ENCODE measurements around the gene NPIPB9. TPM values are rescaled to one million over a fixed set of nuclear protein-coding genes. Genes with fewer than 3 reads are reported as not detected.
"Not testable (repeated sequence)": the region's sequence is repeated elsewhere in the genome, so short reads cannot be mapped to it uniquely, and the experiment has no call there.

Gene NPIPB9
- 0.33 and 0.40 TPM in 2 replicates for total RNA-seq (2014; rRNA removed; shearing (Covaris generic))
- 0.05 TPM in 1 of 2 replicates, not detected in the other for polyA plus RNA-seq (2015; cell fraction: cytosol; rRNA removed)
- polyA plus RNA-seq (2015; cell fraction: nucleus; rRNA removed), result 1.4 and 1.9 TPM in 2 replicates

DNA sequence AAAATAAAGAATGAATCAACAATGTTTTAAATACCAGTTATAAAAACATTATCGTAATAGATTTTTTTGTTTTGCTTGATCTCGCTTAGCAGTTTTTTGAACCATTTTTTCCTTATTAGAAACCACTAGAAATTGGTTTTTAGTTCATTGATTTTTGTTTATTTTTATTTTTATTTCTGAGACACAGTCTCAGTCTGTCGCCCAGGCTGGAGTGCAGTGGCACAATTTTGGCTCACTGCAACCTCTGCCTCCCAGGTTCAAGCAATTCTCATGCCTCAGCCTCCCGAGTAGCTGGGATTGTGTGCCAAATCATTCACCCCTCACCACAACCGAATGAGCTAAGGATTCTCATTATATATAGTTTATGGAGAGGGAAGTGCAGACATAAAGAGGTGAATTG, at the start of gene NPIPB9:
Gene NPIPB9, plus strand, starts transcription at position 301 of the 400 bp plus-strand sequence.
- DNase-seq (ENCODE audit: low read depth), result not testable (repeated sequence)

- not testable (repeated sequence) for DNase-seq (ENCODE audit: low read depth)
Observed at GRCh38 chr16:28704246-28704645, 47.3 kb upstream of the NPIPB9 start.

DNA sequence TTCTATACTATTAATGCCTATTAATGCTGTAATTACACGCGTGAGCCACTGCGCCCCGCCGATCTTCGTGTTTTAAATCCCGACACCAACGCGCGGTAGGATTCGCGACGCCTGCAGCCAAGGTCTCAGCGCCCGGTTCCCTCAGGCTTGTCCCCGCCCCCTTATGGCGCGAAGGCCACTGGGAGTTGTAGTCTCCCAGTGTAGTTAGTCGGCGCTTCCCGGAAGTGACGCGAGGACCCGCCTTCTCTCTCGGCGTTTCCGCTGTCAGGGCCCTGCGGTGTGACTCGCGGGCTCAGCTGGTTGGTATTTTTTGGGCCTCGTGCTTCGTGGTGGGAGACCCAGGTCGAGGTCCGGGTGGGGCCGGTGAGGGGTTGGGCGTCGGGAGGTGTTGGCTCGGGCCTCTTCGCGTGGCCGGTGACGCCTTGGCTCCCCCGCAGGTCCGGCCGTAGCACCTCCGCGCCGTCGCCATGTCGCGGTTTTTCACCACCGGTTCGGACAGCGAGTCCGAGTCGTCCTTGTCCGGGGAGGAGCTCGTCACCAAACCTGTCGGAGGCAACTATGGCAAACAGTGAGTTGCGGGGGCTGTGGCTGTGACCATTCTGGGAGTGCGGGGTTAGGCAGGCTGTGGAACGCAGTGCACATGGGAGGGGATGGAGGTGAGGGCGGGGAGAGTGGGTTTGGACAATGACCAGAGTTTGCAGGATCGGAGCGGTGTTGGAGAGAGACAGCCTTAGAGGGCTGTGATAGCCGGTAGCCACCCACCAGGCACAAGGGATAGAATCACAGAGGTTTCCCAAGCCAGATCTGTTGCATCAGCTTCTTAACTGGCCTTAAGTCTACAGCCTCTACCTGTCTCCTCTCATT, 40.1 kb upstream of the NPIPB9 start, which contains the start of gene EIF3C:
Gene EIF3C, plus strand, starts transcription at position 245 of the 864 bp plus-strand sequence. Its CDS starts 223 bp downstream, at position 468.
- not testable (repeated sequence) for DNase-seq (ENCODE audit: low read depth)

DNA sequence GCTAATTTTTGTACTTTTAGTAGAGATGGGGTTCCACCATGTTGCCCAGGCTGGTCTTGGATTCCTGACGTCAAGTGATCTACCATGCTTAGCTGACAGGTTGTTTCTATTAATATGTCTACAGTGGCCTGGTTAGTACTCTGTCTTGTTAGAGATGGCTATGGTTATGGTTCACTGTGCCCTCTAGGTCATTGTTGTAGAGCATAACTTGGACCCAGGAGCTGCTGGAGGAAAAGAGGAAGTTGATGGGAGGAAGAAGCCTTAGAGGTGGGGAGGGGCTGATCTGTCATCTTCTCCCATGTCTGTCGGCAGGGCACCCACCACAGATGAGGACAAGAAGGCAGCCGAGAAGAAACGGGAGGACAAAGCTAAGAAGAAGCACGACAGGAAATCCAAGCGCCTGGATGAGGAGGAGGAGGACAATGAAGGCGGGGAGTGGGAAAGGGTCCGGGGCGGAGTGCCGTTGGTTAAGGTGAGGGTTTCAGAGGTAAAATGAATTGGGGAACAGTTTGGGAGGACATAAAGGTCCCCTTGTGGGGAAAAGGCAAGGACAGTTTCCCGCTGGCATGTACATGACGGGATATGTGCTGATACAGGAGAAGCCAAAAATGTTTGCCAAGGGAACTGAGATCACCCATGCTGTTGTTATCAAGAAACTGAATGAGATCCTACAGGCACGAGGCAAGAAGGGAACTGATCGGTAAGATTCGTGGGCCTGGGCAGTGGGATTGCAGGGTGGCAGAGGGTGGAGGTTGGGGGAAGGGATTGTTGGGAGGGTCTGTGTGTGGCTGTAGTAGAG, 28.5 kb upstream of the NPIPB9 start:
- not testable (repeated sequence) for DNase-seq (ENCODE audit: low read depth)

DNA sequence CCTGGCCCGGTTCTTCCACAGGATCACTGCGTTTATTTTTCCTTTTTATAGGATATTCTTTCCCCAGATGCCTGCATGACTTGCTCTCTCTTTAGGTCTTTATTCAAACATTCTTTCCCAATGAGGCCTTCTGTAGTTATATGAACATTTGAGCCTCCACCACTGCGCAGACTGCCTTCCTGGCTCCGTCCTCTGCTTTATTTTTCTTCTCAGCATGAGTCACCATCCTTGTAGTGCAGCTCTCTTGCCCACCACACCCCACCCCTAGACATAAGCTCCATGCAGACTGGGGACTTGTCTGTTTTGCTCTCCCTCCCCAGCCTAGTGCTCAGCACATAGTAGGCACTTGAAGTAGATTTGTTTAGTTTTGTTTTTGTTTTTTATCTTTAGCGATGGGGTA, 20.3 kb upstream of the NPIPB9 start:
- DNase-seq (ENCODE audit: low read depth), result not testable (repeated sequence)

DNA sequence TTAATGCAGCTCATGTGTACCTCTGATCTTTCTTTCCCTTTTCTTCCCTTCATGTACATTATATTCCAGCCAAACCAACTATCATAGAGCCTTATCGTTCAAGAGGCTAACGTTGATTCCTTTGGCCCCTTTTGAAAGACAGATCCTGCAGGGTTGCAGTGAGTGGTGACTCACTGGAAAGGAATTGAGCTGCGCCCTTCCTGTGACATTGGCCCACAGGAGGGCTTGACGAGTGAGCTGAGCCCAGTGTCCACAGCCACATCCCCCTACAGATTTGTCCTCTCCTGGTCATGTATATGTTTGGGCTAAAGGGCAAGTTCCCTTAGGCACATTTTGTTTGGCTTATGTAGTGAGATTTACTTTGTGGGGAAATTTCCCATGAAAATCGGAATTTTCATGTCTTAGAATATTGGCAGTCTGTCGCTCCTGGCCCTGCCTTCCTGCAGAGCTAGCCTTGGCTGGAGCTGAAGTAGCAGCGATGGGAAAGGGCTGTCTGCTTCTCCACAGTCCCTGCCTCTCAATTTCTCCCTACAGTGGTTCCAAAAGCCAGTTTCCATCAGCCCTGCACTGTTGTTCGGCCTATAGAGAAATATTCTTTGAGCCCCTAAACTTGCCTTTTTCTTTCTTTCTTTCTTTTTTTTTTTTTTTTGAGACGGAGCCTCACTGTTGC, 19.0 kb upstream of the NPIPB9 start:
- not testable (repeated sequence) for DNase-seq (ENCODE audit: low read depth)

- not testable (repeated sequence) for DNase-seq (ENCODE audit: low read depth)
Observed at GRCh38 chr16:28739787-28740186, 11.8 kb upstream of the NPIPB9 start.

DNA sequence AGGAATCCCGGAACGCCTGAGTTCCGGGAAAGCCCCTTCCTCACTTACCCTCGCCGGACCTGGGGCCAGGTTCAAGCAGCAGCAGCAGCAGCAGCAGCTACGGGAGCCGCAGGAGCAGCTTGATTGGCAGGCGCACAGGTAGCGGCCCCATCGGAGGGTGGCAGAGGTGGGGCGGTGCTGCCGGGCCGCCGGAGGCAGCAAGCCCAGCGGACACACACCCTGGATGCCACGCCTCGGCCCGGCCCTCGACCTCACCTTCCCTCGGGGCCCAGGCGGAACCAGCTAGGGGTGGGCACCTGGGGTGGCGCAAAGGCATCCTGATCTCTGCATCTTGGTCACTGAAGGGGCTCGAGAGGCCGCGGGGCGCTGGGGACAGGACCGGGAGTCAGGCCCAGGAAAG, 11.0 kb upstream of the NPIPB9 start:
- not testable (repeated sequence) for DNase-seq (ENCODE audit: low read depth)

DNA sequence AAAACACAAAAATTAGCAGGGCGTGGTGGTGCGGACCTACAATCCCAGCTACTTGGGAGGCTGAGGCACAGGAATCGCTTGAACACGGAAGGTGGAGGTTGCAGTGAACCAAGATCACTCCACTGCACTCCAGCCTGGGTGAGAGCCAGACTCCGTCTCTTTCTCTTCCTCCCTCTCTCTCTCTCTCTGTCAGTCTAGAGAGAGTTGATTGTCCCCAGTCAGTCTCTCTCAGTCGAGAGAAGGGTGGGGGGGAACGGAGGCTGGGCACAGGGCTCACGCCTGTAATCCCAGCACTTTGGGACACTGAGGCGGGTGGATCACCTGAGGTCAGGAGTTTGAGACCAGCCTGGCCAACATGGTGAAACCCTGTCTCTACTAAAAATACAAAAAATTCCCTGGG, 10.3 kb upstream of the NPIPB9 start:
- DNase-seq (ENCODE audit: low read depth), result peak; percentile 0

GRCh38 chr16:28746618-28747350, 4.8 kb upstream of the NPIPB9 start:
- not testable (repeated sequence) for DNase-seq (ENCODE audit: low read depth)

GRCh38 chr16:28749997-28750465, 1.6 kb upstream of the NPIPB9 start:
- not testable (repeated sequence) for DNase-seq (ENCODE audit: low read depth)

GRCh38 chr16:28750469-28751067, 1.0 kb upstream of the NPIPB9 start:
- DNase-seq (ENCODE audit: low read depth), result not testable (repeated sequence)

GRCh38 chr16:28781697-28782096, 30.1 kb downstream of the NPIPB9 start:
- DNase-seq (ENCODE audit: low read depth), result not testable (repeated sequence)

DNA sequence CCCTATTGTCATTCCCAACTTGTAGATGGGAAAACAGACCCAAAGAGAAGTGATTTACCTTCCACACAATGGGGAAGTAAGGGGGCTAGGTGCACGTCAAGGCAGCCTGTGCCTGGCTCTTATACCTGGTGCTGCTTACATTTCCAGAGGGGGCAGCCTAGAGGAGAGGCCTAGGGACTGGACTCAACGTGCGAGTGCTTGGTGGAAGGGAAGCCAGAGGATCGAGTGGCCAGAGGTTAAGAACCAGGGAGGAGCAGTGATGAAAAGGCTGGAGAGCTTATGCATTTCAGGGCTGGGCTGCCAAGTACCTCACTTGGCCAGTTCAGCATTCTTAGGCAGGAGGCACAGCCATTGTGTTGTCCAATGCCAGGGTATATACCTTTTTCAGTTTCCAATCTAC, 30.8 kb downstream of the NPIPB9 start:
- not testable (repeated sequence) for DNase-seq (ENCODE audit: low read depth)

- peak; percentile 62 for DNase-seq (ENCODE audit: low read depth)
Observed at GRCh38 chr16:28802235-28803019, 50.8 kb downstream of the NPIPB9 start.

- DNase-seq (ENCODE audit: low read depth), result not testable (repeated sequence)
Observed at GRCh38 chr16:28807445-28808120, 56.0 kb downstream of the NPIPB9 start.

- no peak for DNase-seq (ENCODE audit: low read depth)
Observed at GRCh38 chr16:28820016-28820415, 68.4 kb downstream of the NPIPB9 start.

- DNase-seq (ENCODE audit: low read depth), result not testable (repeated sequence)
Observed at GRCh38 chr16:28820546-28820945, 69.0 kb downstream of the NPIPB9 start.
